ENCODE data around the gene MRAP2. TPM values are rescaled to one million over a fixed set of nuclear protein-coding genes. Genes with fewer than 3 reads are reported as not detected.

MRAP2 gene
- total and polyA plus RNA-seq, 2 of the 13 experiments (the other 11 are each of a cell fraction or from before 2014, with no cell fraction given), result 0.33 to 3.5 TPM

DNA sequence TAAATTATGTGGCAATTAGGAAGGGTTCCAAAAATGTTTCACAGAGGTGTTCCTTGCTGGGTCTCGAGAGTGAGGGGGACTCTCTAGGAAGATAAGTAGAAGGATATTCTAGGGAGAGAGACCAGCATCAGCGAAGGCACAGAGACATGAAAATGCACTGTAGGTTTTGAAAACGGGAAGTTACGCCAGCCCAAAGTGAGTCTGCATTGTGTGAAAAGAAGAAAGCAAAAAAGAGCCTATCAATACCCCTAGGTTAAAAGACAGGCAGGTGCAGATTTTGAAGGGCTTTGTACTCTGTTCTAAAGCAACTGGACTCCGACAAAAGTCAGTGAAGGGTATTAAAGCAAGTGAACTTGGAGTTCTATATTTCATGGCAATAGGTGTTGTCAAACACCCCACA lies 25.7 kb upstream of the MRAP2 start:
- intact Hi-C loops (cut with micrococcal nuclease; ENCODE audit: unreplicated experiment) (no loop called here), in situ Hi-C loops (cut with HindIII; ENCODE audit: extremely low pct_ligation_motif_present, low pct_unique_long_range_greater_than_20kb) (no loop called here)
- no peaks in the 10 kb centered on the region for H3K36me3 ChIP-seq (replicated peaks in 1 of 2; ENCODE audit: control insufficient read depth in 1 of 2, insufficient read depth in 2 of 2, low read length in 2 of 2)
- H3K9ac ChIP-seq (ENCODE audit: insufficient read depth, low read depth, low read length), result no peak overlapping the region
- H3K9me3 ChIP-seq (ENCODE audit: low read length), result no peaks in the 10 kb centered on the region
- POLR2A ChIA-PET, result no interaction called here
- no peaks in the 10 kb centered on the region for H3K27me3 ChIP-seq (ENCODE audit: control insufficient read depth in 1 of 2, insufficient read depth in 2 of 2, low read length in 2 of 2)
- H3K4me3 ChIP-seq (replicated peaks in 1 of 3; ENCODE audit: insufficient read depth in 1 of 3, low read depth in 2 of 3, low read length in 3 of 3), result no peak overlapping the region
- CTCF ChIA-PET (ENCODE audit: low intra/inter-chr PET ratio, low total read pairs), result no interaction called here
- no peaks in the 10 kb centered on the region for H3K79me2 ChIP-seq (ENCODE audit: insufficient read depth, low read length)
- no peak for ATAC-seq
- BruUV-seq (replicated peaks), result no TSS peak
- H3K4me1 ChIP-seq (ENCODE audit: insufficient read depth, low read length), result no peaks in the 10 kb centered on the region
- H2AFZ ChIP-seq (ENCODE audit: low read length), result no peak overlapping the region
- no peak overlapping the region for H3K27ac ChIP-seq (ENCODE audit: extremely low read length, insufficient read depth, low read length)
- DNase-seq (ENCODE audit: low spot score), result no peak
- 20% methylated on average over 5 of the region's 5 CpGs for WGBS (ENCODE audit: low lambda C conversion rate)
- no peaks in the 10 kb centered on the region for H4K20me1 ChIP-seq (ENCODE audit: insufficient read depth, low read length)
- no peak for FAIRE-seq
- no peak overlapping the region for H3K4me2 ChIP-seq (ENCODE audit: low read depth, low read length)
- TF ChIP-seq ZNF431 (CRISPR knock-in tag; IDR thresholded peaks at IDR 0.05; ENCODE audit: borderline replicate concordance, low read depth), result no peak
- TF ChIP-seq GMEB2 (CRISPR knock-in tag; IDR thresholded peaks at IDR 0.05; ENCODE audit: low read depth), result no peak
- TF ChIP-seq ZNF780A (CRISPR knock-in tag; IDR thresholded peaks at IDR 0.05), result no peak
- TF ChIP-seq ZNF33A (CRISPR knock-in tag; IDR thresholded peaks at IDR 0.05; ENCODE audit: borderline replicate concordance), result no peak
- TF ChIP-seq ZMYM4 (CRISPR knock-in tag; IDR thresholded peaks at IDR 0.05), result no peak
- no peak for TF ChIP-seq HNRNPLL (IDR thresholded peaks at IDR 0.05; ENCODE audit: low read depth, low read length, poor library complexity, severe bottlenecking)
- TF ChIP-seq, protein P1, sequence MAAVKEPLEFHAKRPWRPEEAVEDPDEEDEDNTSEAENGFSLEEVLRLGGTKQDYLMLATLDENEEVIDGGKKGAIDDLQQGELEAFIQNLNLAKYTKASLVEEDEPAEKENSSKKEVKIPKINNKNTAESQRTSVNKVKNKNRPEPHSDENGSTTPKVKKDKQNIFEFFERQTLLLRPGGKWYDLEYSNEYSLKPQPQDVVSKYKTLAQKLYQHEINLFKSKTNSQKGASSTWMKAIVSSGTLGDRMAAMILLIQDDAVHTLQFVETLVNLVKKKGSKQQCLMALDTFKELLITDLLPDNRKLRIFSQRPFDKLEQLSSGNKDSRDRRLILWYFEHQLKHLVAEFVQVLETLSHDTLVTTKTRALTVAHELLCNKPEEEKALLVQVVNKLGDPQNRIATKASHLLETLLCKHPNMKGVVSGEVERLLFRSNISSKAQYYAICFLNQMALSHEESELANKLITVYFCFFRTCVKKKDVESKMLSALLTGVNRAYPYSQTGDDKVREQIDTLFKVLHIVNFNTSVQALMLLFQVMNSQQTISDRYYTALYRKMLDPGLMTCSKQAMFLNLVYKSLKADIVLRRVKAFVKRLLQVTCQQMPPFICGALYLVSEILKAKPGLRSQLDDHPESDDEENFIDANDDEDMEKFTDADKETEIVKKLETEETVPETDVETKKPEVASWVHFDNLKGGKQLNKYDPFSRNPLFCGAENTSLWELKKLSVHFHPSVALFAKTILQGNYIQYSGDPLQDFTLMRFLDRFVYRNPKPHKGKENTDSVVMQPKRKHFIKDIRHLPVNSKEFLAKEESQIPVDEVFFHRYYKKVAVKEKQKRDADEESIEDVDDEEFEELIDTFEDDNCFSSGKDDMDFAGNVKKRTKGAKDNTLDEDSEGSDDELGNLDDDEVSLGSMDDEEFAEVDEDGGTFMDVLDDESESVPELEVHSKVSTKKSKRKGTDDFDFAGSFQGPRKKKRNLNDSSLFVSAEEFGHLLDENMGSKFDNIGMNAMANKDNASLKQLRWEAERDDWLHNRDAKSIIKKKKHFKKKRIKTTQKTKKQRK (IDR thresholded peaks at IDR 0.05; ENCODE audit: low read length), result no peak
- TF ChIP-seq TCF7L2 (IDR thresholded peaks at IDR 0.05; ENCODE audit: low read depth, low read length), result no peak
- TF ChIP-seq CEBPB (IDR thresholded peaks at IDR 0.05; ENCODE audit: borderline replicate concordance, low read depth, low read length), result no peak
- no peak for TF ChIP-seq SP5 (CRISPR knock-in tag; IDR thresholded peaks at IDR 0.05; ENCODE audit: borderline replicate concordance, low read depth)
- TF ChIP-seq ATF4 (CRISPR knock-in tag; IDR thresholded peaks at IDR 0.05), result no peak
- TF ChIP-seq ZNF775 (CRISPR knock-in tag; IDR thresholded peaks at IDR 0.05; ENCODE audit: borderline replicate concordance), result no peak
